Large intestine (tissue), 3 donors: ENCODE measurements around the gene MRPL55. TPM values are rescaled to one million over a fixed set of nuclear protein-coding genes. Genes with fewer than 3 reads are reported as not detected.

ENCODE experiments used
- DNase-seq, 2 donors: peaks; one replicate each; pipeline versions ENCODE4 v3.0.0 to v3.0.0-alpha.2; 2013
- H3K27ac ChIP-seq: one replicate; pipeline ENCODE4 v1.5.1; 2013; ENCODE audit warnings: low read length
- H3K27me3 ChIP-seq: 2 replicates; pipeline ENCODE4 v1.6.1; 2013; ENCODE audit warnings: low read length; ENCODE audit not compliant: control insufficient read depth, insufficient read depth
- H3K36me3 ChIP-seq: 2 replicates; pipeline ENCODE4 v1.6.1; 2013; ENCODE audit warnings: low read length; ENCODE audit not compliant: control insufficient read depth, insufficient read depth
- H3K4me1 ChIP-seq: one replicate; pipeline ENCODE4 v1.6.1; 2013; ENCODE audit warnings: low read length; ENCODE audit not compliant: control insufficient read depth, insufficient read depth
- H3K4me3 ChIP-seq: one replicate; pipeline ENCODE4 v1.5.1; 2013; ENCODE audit warnings: low read length
- H3K9me3 ChIP-seq: one replicate; pipeline ENCODE4 v1.6.1; 2013; ENCODE audit warnings: mild to moderate bottlenecking, low read depth, low read length, moderate library complexity; ENCODE audit not compliant: control insufficient read depth
- WGBS: methylation state at CpG from one replicate; pipeline ENCODE4 v1.1.5; 2013; ENCODE audit warnings: low lambda C conversion rate; ENCODE audit not compliant: insufficient coverage; 5-methylcytosine and 5-hydroxymethylcytosine counted together
- polyA plus RNA-seq: library from polyadenylated mRNA; unstranded; fragments of 120-200 nt; gene quantifications from one replicate; pipeline ENCODE4 v1.2.1, GENCODE V29; 2013

The MRPL55 gene
- polyA plus RNA-seq, 1 donor, result 61.1 TPM

DNA sequence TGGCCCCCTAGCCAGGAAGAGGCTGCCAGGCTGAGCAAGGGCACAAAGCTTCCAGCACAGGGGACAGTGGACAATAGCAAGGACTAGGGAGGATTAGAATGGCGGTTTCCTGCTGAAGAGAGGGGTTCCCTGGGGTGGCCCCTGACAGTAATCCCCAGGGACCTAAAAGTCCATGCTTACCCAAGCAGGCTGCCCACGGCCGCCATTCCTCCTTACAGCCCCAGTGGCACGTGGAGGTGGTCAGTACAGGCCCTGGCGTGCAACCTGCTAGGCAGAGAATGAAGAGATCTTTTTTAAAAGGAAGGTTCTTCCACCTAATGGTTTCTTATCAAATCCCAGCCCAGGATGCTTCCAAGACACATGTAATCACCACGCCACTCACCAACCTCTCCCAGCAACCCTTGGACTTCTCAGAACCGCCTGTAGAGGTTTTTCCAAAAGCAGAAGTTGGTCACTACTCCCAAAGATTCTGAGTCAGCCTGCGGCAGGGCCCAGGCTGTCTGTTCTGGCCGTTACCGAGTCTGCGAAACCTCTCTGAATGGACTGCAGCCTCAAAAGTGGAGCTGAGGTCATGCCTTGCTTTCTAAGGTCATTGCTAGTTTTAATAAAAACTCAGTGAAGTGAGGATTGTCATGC, 926 bp downstream of the MRPL55 start:
- no CpG with 5 or more reads among the region's 11 CpGs for WGBS
- no peak for DNase-seq
- Histone ChIP-seq H3K27ac (peak overlapping the region; percentile 68), H3K27me3 (no peaks in the 10 kb centered on the region), H3K4me1 (peaks cover 28% of the 10 kb centered on the region), H3K9me3 (peaks cover 4% of the 10 kb centered on the region), H3K4me3 (peak overlapping the region; percentile 68), H3K36me3 (peaks cover 22% of the 10 kb centered on the region)

DNA sequence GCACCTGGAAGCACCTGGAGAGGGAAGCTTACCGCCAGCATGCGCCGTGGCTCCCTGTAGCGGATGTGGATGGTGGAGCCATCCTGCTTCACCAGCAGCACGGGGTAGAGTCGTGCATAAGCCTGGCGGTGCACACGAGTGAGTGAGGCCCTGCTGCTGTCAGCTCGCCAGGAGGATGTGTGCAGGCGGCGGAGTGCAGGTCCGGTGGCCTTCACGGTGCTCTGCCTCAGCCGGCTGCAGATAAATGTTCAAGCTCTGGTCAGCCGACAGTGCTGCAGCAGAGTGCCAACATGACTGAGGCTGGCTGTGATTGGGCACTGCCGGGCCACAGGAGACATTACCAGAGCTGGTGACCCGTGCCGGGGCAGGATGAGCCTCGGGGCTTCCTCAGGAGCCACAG, 1.5 kb downstream of the MRPL55 start:
- Histone ChIP-seq H3K4me3 (no peak overlapping the region), H3K36me3 (peaks cover 22% of the 10 kb centered on the region), H3K27ac (no peak overlapping the region), H3K9me3 (peaks cover 4% of the 10 kb centered on the region), H3K27me3 (no peaks in the 10 kb centered on the region), H3K4me1 (peaks cover 28% of the 10 kb centered on the region)
- WGBS, result no CpG with 5 or more reads among the region's 19 CpGs
- no peak for DNase-seq

DNA sequence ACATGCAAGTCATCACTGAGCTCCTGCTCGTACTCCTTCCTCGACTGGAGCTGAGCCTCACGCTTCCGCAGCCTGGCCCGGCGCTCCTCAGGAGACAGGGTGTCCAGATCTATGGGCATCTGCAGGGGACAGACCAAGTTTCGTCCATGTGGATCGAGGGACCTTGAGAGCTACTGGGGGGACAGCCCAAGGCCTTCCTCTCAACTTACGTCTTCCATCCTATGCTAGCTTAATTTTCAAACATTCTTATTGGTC, 2.4 kb downstream of the MRPL55 start:
- H3K27me3 ChIP-seq, result no peaks in the 10 kb centered on the region
- peaks cover 22% of the 10 kb centered on the region for H3K36me3 ChIP-seq
- peaks cover 30% of the 10 kb centered on the region for H3K4me1 ChIP-seq
- H3K4me3 ChIP-seq, result no peak overlapping the region
- peaks cover 4% of the 10 kb centered on the region for H3K9me3 ChIP-seq
- WGBS, result 100% methylated on average over 1 of the region's 9 CpGs
- no peak overlapping the region for H3K27ac ChIP-seq
- DNase-seq, result no peak

DNA sequence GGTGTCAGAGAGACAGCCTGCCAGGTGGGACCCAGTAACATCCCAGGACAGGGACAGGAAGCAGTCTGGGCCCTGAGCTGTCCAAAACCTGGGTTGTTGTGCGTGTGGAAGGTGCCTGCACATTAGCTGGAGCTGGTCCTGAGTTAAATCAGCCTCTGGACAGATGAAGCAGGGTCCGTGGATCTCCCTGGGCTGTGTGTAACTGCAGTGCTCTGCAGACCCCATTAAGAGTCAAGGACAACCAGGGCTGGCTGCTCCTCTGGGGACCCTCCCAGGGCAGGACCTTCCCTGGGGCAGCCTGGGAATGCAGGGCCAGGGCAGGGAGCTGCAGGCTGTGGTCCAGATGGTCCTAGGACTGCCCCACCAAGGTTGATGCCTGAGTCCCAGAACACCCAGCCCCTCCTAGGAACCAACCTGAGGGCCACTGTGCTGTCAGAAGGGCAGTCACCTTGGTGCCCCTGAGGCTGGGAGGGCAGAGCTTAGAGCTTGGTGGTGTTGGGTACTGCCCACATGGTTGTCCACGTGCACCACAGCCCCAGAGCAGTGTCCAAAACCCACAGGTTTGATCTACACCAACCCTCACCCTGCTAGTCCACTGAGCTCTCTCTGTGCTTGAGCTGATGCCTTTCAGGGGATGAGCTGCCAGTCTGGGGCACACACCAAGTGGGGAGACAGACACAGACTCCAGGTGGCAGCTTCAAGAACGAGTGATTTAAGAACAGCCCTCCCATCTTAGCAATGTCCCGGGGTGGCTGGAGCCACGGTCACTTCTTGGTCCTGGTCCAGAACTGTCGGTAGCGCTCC, 2.9 kb downstream of the MRPL55 start:
- Histone ChIP-seq H3K9me3 (peaks cover 4% of the 10 kb centered on the region), H3K27me3 (no peaks in the 10 kb centered on the region), H3K4me3 (no peak overlapping the region), H3K4me1 (peaks cover 32% of the 10 kb centered on the region), H3K36me3 (peaks cover 24% of the 10 kb centered on the region), H3K27ac (no peak overlapping the region)
- no peak for DNase-seq
- WGBS, result no CpG with 5 or more reads among the region's 8 CpGs

DNA sequence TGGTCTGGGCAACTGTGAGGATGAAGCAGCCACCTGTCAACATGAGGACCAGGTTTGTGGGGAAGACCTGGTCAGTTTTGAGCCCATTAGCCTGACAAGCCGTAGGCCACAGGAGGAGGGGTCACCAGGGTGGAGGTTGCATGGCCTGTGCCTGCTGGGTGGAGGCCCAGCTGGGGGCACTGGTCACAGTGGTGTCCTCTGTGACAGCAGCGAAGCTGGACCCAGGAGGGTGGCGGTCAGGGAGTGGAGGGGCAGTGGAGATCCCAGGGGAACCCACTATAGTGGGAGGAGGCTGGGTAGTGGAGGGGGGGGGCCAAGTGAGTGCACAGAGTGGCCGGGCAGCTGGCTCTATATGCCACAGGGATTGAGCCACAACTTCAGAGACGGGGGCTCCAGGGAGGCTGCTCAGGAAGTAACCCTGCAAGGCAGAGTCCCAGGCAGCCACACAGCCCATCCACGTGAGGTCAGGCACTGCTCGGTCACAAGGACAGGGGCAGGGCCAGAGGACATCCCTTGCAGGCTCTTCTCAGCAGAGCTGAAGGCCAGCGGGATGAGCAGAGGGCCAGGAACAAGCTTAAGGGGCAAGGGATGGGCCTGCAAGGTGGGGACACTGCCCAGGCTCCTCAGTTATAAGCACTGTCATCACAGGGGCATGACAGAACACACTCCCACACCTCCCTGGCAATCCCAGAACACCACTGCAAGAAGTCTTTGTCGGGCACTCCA, 3.7 kb downstream of the MRPL55 start:
- WGBS, result no CpG with 5 or more reads among the region's 9 CpGs
- H3K9me3 ChIP-seq, result peaks cover 4% of the 10 kb centered on the region
- H3K4me3 ChIP-seq, result no peak overlapping the region
- H3K4me1 ChIP-seq, result peaks cover 24% of the 10 kb centered on the region
- no peaks in the 10 kb centered on the region for H3K27me3 ChIP-seq
- no peak overlapping the region for H3K27ac ChIP-seq
- H3K36me3 ChIP-seq, result peaks cover 31% of the 10 kb centered on the region
- no peak for DNase-seq

DNA sequence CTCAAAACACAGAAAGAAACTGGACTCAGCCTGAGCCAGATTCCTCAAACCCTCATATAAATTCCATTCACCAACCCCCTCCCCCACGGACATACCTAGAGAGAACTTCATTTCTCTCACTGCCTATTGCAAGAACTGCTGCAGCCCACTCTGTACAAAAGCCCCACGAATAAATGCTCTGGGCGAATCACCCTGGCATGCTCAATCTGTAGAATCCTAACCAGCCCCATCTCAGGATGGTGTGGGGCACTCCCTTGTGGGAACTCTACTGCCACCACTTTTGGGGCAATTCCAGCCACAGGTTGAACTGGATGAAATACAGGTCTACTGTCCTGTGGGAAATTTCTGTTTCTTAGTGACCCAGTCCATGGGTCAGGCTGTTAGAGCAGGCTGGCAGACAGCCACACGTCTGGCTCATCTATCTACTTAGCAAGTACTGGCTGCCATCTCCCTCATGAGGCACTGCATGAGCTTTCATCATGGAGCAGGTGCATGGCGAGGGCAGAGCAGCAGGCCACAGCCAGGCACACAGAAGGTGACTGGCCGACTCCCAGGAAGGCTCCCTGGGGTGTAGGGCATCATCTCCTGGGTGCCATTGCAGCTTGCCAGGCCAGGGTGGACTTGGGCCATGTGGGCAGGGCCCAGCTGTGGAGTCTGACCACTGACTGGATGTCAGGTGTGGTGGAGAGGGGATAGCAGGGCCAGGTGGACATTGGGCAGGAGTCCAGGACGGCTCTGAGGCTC, 4.4 kb downstream of the MRPL55 start:
- Histone ChIP-seq H3K9me3 (peaks cover 4% of the 10 kb centered on the region), H3K4me1 (peaks cover 19% of the 10 kb centered on the region), H3K4me3 (no peak overlapping the region), H3K27ac (no peak overlapping the region), H3K36me3 (peaks cover 38% of the 10 kb centered on the region), H3K27me3 (no peaks in the 10 kb centered on the region)
- no CpG with 5 or more reads among the region's 7 CpGs for WGBS
- DNase-seq, result no peak

DNA sequence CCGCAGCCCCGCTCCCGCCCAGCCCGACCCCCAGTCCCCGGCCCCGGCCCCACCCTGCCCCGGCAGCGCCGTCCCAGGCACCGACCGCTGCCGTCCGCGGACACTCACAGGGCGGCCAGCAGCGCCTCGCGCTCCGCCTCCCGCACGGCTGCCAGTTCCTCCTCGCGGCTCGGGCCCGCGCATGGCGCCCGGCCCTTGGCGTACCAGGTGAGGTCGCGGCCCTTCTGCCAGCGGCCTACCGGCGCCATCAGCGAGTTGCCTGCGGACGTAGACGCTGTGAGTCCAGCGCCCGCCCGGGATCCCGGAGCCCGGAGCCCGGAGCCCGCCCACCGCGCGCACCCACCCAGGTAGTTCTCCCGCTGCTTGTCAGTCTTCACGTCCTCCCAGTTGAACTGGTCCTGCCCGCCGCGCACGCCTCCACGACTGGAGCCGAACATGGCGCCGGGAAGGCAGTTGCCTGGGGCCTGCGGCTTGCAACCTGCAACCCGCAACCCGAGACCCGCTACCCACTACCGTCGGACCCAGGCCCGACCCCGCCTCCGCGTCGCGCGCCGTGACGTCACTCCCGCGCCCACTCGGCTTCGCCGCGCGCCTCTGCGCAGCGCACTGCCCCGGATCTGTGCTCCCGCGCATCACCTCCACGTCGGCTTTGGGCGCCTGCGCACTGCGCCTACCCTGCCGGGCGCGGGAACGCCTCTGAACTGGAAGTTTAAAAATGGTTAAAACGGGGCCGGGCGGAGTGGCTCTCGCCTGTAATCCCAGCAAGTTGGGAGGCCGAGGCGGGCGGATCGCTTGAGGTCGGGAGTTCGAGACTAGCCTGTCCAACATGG, 6.1 kb downstream of the MRPL55 start, which contains the start of gene C1orf35:
Gene C1orf35, minus strand, starts transcription at position 535 of the 830 bp plus-strand sequence. Its CDS starts 98 bp downstream, at position 437.
- peak within 1 kb of the TSS; percentile 96 for H3K27ac ChIP-seq
- peak within 1 kb of the TSS; percentile 94 for H3K4me3 ChIP-seq
- WGBS, result no CpG with 5 or more reads among the region's 104 CpGs
- H3K27me3 ChIP-seq, result no peaks in the 10 kb centered on the region
- H3K9me3 ChIP-seq, result no peaks in the 10 kb centered on the region
- peaks cover 14% of the 10 kb centered on the region for H3K4me1 ChIP-seq
- H3K36me3 ChIP-seq, result peaks cover 55% of the 10 kb centered on the region
- DNase-seq, result peak; percentile 93 to 94

DNA sequence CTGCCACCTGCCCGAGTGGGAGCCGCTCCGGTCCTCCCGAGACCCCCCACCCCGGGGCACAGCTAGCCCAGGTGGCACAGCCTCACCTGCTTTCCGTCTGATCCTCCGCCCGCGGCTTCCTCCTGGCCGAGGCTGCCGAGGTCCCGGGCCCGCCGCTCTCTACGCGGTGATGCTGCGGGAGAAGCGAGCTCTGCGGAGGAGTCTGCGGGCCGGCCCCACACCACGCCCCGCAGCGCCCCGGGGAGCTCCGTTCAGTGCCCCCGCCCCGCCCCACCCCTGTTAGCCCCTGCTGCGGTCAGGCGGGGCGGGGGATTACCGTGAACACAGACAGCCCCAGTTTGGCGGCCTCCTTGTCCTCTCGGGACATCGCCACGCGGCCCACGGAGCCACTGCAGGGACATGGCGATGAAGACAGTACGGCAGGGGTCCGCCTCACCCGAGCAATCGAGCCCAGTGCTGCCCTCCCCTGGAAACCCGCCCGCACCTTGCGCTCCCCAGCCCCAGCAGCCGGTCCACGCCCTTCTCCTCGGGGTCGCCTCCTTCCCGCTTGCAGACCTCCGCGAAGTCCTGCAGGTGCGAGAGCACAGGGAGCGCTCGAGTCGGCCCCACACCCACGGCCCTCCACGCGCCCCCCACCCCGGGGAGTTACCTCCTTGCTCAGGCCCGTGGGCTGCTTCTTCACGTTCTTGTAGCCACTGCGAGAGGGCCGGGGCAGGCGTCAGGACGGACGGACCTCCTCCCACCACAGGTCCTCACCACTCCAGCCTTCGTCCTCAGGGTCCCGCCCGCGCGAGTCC, 6.9 kb downstream of the MRPL55 start:
- Histone ChIP-seq H3K9me3 (no peaks in the 10 kb centered on the region), H3K4me1 (peaks cover 13% of the 10 kb centered on the region), H3K4me3 (peak overlapping the region; percentile 94), H3K27ac (no peak overlapping the region), H3K27me3 (no peaks in the 10 kb centered on the region), H3K36me3 (peaks cover 57% of the 10 kb centered on the region)
- no CpG with 5 or more reads among the region's 73 CpGs for WGBS
- DNase-seq, result peak in 1 of 2 donors; percentile 68

DNA sequence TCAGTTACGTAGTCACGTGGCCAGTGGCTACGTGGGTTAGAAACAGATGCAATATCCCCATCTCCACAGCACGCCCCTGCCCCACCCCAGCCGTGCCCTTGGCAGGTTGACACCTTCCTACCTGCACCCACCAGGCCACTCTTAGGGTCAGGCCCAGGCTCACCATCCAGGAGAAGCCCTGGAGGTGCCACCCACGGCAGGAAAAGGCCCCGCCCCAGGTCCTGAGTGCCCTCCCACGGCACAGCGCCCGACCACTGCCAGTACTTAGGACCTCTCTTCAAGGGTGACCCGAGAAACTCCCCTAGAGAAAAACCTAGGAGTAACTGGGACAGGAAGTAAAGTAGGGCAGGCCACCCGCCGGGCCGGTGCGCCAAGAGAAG, 7.5 kb downstream of the MRPL55 start:
- peak overlapping the region; percentile 94 for H3K4me3 ChIP-seq
- no peaks in the 10 kb centered on the region for H3K27me3 ChIP-seq
- no peaks in the 10 kb centered on the region for H3K9me3 ChIP-seq
- peaks cover 60% of the 10 kb centered on the region for H3K36me3 ChIP-seq
- no peak for DNase-seq
- H3K4me1 ChIP-seq, result peaks cover 13% of the 10 kb centered on the region
- no CpG with 5 or more reads among the region's 15 CpGs for WGBS
- H3K27ac ChIP-seq, result no peak overlapping the region
